Nephron (organoid): ENCODE data around the gene WDR4.
"Not testable (repeated sequence)": the region's sequence is repeated elsewhere in the genome, so short reads cannot be mapped to it uniquely, and the experiment has no call there.

Experiments used
- H3K27ac Mint-ChIP-seq, 3 experiments: 2 replicates each; pipeline ENCODE4 v1.8.0; 2020; ENCODE audit warnings: mixed read lengths in 3 of 3, mild to moderate bottlenecking in 2 of 3, moderate library complexity in 1 of 3
- H3K27me3 Mint-ChIP-seq: 2 replicates; pipeline ENCODE4 v1.8.0; 2021; ENCODE audit warnings: low read depth, mild to moderate bottlenecking, moderate library complexity, mixed read lengths
- H3K36me3 Mint-ChIP-seq: 2 replicates; pipeline ENCODE4 v1.8.0; 2020; ENCODE audit warnings: low read depth, mixed read lengths
- H3K4me1 Mint-ChIP-seq: 2 replicates; pipeline ENCODE4 v1.8.0; 2020; ENCODE audit warnings: mixed read lengths
- H3K4me3 Mint-ChIP-seq, 3 experiments: 2 replicates each; pipeline ENCODE4 v1.8.0; 2020; ENCODE audit warnings: mild to moderate bottlenecking in 3 of 3, mixed read lengths in 3 of 3, moderate library complexity in 2 of 3
- H3K9me3 Mint-ChIP-seq: 2 replicates; pipeline ENCODE4 v1.8.0; 2020; ENCODE audit warnings: mixed read lengths
- TF ChIP-seq, protein P1 (sequence below), 3 experiments: fragments of 200-600 bp; sonication (generic); IDR thresholded peaks; one replicate each; pipeline ENCODE4 v1.5.0; 2021; ENCODE audit warnings: antibody characterized with exemption in 3 of 3; ENCODE audit not compliant: unreplicated experiment in 3 of 3

Gene WDR4

DNA sequence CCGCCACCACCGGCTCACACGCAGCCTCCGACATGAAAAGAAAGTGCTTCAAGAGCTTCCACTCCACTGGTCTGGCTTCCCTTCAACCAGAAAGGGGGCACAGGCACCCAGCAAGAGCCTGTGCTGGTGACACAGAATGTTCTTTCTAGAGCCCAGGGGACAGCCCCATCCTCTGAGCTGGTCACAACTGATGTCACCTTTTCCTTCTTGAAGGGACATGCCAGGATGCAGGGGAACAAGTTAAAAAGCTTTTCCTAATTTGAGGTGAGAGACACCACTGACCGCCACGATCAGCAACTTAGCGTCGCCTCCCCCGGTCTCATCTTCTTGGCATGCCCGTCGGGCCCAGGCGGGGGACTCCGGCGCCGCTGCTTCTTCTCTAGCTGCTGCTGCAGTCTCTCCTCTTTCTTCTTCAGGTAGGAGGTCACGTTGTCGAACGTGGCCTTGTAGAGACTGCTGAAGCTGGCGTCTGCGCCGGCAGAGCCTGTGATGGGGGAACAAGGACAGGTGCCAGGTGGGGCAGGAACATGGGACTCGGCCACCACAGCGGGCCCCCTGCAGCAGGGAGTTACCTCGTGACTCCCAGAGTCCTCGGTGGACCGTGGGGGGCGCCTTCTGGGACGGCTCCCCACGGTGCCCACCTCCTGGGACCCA lies 29.5 kb downstream of the WDR4 start:
- Mint-ChIP-seq H3K36me3 (peaks cover 45% of the 10 kb centered on the region), H3K4me3 (no peak overlapping the region), H3K27me3 (no peaks in the 10 kb centered on the region), H3K9me3 (no peaks in the 10 kb centered on the region), H3K27ac (no peak overlapping the region), H3K4me1 (no peaks in the 10 kb centered on the region)
- TF ChIP-seq, protein P1, sequence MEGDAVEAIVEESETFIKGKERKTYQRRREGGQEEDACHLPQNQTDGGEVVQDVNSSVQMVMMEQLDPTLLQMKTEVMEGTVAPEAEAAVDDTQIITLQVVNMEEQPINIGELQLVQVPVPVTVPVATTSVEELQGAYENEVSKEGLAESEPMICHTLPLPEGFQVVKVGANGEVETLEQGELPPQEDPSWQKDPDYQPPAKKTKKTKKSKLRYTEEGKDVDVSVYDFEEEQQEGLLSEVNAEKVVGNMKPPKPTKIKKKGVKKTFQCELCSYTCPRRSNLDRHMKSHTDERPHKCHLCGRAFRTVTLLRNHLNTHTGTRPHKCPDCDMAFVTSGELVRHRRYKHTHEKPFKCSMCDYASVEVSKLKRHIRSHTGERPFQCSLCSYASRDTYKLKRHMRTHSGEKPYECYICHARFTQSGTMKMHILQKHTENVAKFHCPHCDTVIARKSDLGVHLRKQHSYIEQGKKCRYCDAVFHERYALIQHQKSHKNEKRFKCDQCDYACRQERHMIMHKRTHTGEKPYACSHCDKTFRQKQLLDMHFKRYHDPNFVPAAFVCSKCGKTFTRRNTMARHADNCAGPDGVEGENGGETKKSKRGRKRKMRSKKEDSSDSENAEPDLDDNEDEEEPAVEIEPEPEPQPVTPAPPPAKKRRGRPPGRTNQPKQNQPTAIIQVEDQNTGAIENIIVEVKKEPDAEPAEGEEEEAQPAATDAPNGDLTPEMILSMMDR (IDR thresholded peaks at IDR 0.05; ENCODE audit: unreplicated experiment in 3 of 3) = no peak

GRCh38 chr21:42848932-42849758 lies 30.2 kb downstream of the WDR4 start:
- Mint-ChIP-seq H3K9me3 (no peaks in the 10 kb centered on the region), H3K36me3 (peaks cover 49% of the 10 kb centered on the region), H3K4me3 (no peak overlapping the region)

DNA sequence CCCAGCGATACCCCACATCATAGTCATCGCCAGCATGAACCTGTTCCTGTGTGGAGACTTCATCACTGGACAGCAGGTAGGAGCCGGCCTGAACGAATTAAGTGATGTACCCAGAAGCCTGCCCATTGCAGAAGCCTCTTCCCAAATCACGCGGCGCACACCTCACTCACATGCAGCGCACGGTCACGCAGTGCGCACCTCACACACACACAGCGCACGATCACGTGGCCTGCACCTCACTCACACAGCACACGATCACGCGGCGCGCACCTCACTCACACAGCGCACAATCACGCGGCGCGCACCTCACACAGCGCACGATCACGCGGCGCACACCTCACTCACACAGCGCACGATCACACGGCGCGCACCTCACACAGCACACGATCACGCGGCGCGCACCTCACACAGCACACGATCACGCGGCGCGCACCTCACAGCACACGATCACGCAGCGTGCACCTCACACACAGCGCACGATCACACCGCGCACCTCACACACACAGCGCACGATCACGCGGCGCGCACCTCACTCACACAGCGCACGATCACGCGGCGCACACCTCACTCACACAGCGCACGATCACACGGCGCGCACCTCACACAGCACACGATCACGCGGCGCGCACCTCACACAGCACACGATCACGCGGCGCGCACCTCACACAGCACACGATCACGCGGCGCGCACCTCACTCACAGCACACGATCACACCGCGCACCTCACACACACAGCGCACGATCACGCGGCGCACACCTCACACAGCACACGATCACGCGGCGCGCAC lies 31.0 kb downstream of the WDR4 start:
- not testable (repeated sequence) for H3K9me3 Mint-ChIP-seq, H3K4me3 Mint-ChIP-seq
- H3K36me3 Mint-ChIP-seq = peaks cover 50% of the 10 kb centered on the region

More at GRCh38 chr21:42848932-42849758, 30.2 kb downstream of the WDR4 start:
- Mint-ChIP-seq H3K27me3 (no peaks in the 10 kb centered on the region), H3K27ac (no peak overlapping the region), H3K4me1 (no peaks in the 10 kb centered on the region)
- TF ChIP-seq, protein P1 (IDR thresholded peaks at IDR 0.05; ENCODE audit: unreplicated experiment in 3 of 3) = no peak

GRCh38 chr21:42847726-42848125 lies 31.6 kb downstream of the WDR4 start:
- Mint-ChIP-seq H3K4me3 (no peak overlapping the region), H3K36me3 (peaks cover 55% of the 10 kb centered on the region), H3K9me3 (no peaks in the 10 kb centered on the region), H3K27me3 (no peaks in the 10 kb centered on the region), H3K27ac (no peak overlapping the region), H3K4me1 (no peaks in the 10 kb centered on the region)
- TF ChIP-seq, protein P1 (IDR thresholded peaks at IDR 0.05; ENCODE audit: unreplicated experiment in 3 of 3) = no peak

More for the DNA sequence above, 31.0 kb downstream of the WDR4 start:
- H3K27me3 Mint-ChIP-seq, H3K27ac Mint-ChIP-seq, H3K4me1 Mint-ChIP-seq: not testable (repeated sequence)

DNA sequence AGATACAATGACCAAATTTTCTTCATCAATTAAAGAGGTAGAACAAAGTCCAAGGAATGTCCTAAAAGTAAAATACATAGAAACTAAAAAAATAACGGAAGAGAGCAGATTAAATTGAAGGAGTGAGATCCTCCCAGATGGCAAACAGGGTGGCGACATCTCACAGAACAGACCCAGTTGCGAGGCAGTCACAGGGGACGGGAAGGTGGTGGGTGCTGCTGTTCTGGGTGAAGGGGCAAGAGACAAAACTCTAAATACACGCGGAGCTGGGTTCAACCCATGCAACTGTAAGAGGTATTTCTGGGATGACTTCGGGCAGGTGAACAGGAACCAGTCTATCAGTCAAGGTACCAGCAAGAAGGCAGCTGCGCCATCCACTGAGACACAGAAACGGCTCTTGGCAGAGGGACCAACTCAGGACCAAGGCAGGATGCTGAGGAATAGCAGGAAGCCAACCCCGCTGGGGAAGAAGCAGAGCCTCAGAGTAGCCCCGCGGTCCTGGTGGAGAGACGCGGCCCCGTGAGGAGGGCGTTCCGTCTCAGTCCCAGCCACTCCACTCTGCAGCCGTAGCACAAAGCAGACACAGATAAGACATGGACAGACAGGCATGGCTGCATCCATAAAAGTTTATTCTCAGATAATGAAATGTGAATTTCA lies 32.2 kb downstream of the WDR4 start:
- no peaks in the 10 kb centered on the region for H3K27me3 Mint-ChIP-seq
- H3K36me3 Mint-ChIP-seq = peaks cover 56% of the 10 kb centered on the region
- no peaks in the 10 kb centered on the region for H3K9me3 Mint-ChIP-seq
- H3K4me3 Mint-ChIP-seq = no peak overlapping the region
- H3K27ac Mint-ChIP-seq = no peak overlapping the region
- TF ChIP-seq, protein P1 (IDR thresholded peaks at IDR 0.05; ENCODE audit: unreplicated experiment in 3 of 3) = no peak
- no peaks in the 10 kb centered on the region for H3K4me1 Mint-ChIP-seq

- H3K27ac Mint-ChIP-seq = no peak overlapping the region
- H3K27me3 Mint-ChIP-seq = no peaks in the 10 kb centered on the region
- no peak overlapping the region for H3K4me3 Mint-ChIP-seq
- TF ChIP-seq, protein P1 (IDR thresholded peaks at IDR 0.05; ENCODE audit: unreplicated experiment in 3 of 3) = no peak
- peaks cover 51% of the 10 kb centered on the region for H3K36me3 Mint-ChIP-seq
- no peaks in the 10 kb centered on the region for H3K9me3 Mint-ChIP-seq
- H3K4me1 Mint-ChIP-seq = no peaks in the 10 kb centered on the region
Measured at GRCh38 chr21:42846221-42846620, 33.1 kb downstream of the WDR4 start.
